GM12892 (cell line): ENCODE results near the gene CSRNP2.

Source experiments
- POLR2A ChIP-seq: IDR thresholded peaks from 2 replicates; pipeline ENCODE4 v1.6.1; 2011; ENCODE audit warnings: low read depth, low read length, control low read depth
- TAF1 ChIP-seq: IDR thresholded peaks from 2 replicates; pipeline ENCODE4 v1.6.1; 2011; ENCODE audit warnings: low read depth, mild to moderate bottlenecking, control low read depth, low read length, borderline replicate concordance

- TF ChIP-seq POLR2A (no peak), TAF1 (no peak)
These were observed 65.9 kb downstream of the CSRNP2 start for GRCh38 chr12:51017452-51017851.
